HG03139 (cell line): Measurements from ENCODE around the gene TMEM219.
"Not testable (repeated sequence)": the region's sequence is repeated elsewhere in the genome, so short reads cannot be mapped to it uniquely, and the experiment has no call there.

Experiments used
- ATAC-seq: cut with Tn5 transposase; IDR thresholded peaks from one replicate; pipeline ENCODE4 v1.9.1; 2021; ENCODE audit not compliant: unreplicated experiment

The TMEM219 gene, protein sequence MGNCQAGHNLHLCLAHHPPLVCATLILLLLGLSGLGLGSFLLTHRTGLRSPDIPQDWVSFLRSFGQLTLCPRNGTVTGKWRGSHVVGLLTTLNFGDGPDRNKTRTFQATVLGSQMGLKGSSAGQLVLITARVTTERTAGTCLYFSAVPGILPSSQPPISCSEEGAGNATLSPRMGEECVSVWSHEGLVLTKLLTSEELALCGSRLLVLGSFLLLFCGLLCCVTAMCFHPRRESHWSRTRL

DNA sequence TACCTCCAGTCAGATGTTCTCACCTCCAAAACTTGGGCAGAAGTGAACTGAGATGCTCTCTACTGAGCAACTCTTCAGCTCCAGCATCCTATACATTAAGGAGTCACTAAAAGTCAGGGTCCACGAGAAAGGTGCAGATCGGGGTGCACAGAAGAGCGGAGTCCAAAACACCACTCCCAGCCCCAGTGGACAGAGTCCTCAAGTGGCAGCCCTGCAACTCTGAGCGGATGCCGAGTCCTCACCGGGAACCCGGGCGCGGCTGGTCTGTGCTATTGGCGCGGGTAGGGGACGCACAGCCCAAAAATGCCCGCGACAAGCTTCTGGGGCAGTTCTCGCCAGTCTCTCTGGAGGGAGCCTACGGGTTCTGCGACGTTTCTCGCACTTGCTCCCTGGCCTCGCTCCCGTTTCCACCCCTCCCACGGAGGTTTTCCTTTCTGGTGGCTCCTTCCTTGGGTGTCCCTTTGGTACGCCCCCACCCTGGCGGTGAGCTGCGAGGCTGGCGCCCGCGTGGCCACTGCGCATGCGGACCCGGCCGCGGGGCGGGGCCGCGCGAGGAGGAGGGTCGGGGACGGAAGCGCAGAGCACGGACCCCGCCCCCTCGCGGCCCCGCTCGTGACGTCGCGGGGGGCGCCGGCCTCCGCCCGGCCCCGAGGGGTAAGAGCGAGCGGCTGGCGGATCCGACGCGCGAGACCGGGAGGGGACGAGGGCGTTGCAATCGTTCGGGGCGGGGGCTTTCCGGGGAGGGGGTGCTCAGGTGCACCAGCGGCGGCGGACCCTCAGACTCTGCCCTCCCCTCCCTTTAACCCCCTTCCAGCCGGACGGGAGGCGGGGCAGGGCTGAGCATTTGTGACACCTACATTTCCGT lies at the start of gene TMEM219:
Gene TMEM219 (plus strand): TSS at position 601 of the 865 bp plus-strand sequence. CDS start 1,065 bp downstream, outside the sequence.
- ATAC-seq: peak; percentile 80

DNA sequence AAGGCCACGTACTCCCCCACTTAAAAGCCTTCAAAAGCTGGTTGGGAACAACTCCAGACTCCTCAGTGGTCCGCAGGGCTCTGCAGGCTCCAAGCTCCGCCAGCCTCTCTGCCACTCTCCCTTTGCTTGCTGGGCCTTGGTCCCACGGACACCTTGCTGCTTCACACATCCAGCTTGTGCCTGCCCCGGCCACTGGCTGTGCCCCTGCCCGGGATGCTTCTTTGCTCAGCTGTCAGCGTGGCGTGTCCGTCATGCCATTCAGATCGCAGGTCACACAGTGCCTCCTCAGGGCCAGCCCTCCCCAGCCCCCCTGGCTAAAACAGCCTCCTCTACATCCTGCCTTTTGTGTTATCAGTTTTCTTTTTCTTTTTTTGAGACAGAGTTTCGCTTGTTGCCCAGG lies 49.8 kb upstream of the TMEM219 start:
- ATAC-seq: no peak

DNA sequence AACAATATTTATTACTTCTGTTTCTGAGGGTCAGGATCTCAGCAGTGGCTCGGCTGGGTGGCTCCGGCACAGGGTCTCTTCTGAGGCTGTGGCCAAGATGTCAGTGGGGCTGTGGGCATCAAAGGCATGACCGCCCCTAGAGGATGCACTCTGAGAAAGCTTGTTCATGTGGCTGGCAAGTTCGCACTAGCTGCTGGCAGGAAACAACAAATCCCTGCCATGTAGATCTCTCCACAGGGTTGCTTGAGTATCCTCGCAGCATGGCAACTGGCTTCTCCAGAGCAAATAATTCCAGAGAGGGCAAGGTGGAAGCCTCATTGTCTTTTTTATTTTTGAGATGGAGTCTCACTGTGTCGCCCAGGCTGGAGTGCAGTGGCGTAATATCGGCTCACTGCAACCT lies 48.4 kb upstream of the TMEM219 start:
- ATAC-seq: no peak

DNA sequence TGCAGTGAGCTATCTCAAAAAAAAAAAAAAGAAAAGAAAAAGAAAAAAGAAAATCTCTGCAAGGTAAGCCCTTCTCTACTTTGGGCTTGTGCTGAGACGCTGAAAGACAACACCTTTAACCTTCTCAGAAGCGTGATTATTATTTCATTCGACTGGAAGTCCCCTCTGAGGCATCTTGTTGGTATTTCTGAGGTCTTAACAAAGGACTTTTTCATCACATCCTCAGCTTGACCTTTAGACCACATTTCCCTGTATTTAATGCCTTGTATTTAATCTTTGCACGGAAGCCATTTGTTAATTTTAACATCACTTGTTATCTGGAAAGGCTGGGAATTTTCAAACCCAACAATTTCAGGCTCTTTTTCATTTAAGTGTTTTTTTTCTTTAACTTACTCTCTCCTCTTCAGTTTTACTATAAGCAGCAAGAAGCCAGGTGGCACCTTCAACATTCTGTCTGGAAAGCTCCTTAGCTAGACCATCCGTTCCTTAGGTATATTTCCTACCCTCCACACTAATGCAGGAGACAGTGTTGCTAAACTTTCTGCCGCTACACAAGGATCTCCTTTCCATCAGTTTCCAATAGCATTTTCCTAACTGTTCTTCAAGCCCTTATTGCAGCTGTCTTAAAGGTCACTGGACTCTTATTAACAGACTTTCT lies 46.2 kb upstream of the TMEM219 start:
- ATAC-seq: no peak

DNA sequence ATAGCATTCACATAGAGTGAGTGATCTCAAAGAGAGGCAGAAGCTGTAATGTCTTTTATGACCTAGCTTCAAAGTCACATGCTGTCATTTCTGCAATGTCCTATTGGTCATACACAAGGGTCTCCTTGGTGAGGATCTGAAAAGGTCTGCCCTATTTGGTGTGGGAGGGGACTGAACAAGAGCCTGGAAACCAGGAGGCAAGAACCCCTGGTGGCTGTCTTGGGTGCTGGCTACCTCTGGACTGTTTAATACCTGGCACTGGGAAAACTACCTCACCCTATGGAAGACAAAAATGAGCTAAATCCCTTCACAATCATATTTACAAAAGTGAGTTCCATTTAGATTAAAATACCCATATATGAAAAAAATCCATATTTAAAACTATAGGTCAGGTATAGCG lies 44.9 kb upstream of the TMEM219 start:
- no peak for ATAC-seq

DNA sequence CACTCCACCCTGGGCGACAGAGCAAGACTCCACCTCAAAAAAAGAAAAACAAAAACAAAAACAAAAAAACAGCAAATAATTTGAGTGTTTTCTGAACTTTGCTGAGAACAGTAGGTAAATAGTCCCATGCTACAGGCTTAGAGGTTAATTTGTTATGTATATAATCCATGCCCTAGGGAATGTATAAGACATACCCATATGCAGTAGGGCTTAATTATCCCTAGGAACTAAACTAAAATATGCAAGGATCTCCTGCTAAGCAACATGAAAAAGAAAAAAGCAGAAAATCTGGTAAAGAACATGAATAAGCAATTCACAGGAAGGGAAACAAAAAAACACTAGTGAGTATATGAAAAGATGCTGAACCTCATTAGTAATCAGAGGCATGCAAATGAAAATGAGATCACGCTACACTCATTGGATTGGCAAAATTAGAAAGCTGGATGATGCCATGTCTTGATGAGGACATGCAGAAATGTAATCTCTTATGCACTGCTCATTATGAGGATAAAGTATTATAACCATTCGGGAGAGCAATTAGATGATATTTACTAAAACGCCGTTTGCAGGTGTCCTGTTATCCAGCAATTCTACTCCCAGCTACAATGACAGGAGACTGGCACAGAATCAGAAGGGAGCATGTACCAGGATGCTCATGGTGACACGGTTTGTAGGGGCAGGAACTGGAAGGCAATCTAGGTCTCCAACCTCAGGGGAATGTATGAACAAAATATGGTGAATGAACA lies 41.4 kb upstream of the TMEM219 start:
- ATAC-seq: no peak

DNA sequence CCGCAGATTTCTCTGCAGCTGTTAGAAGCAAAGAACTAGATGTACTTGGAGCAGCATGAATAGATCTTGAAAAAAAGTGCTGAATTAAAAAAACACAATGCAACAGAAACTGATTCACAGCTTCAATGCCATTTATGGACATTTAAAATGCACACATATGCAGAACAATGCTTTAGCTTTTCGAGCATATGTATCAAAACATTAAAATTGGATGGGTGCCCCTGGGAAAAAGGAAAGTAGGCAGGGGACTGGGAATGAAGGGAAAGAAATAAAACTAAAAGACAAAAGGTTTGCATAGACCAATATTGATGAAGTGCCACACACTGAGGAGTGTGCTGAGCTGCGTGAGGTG lies 40.9 kb upstream of the TMEM219 start:
- ATAC-seq: no peak

DNA sequence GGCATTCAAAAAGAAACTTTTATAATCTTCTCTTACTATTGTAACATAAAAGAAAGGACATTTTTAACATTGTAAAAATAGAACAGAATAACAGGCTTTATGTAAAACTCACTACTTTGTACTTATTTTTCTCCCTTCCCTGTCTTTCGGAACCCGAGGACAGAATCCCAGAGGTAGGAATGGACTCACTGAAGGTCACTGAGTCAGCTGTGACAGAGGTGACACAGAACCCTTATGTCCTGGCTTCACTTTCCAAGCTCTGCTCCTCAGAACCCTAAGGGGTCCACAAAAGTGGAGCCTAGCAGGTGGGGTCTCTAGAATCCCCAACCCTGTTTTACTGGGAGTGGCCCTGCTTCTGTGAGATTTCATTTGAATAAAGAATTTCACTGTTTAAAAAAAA lies 39.6 kb upstream of the TMEM219 start:
- ATAC-seq: no peak

DNA sequence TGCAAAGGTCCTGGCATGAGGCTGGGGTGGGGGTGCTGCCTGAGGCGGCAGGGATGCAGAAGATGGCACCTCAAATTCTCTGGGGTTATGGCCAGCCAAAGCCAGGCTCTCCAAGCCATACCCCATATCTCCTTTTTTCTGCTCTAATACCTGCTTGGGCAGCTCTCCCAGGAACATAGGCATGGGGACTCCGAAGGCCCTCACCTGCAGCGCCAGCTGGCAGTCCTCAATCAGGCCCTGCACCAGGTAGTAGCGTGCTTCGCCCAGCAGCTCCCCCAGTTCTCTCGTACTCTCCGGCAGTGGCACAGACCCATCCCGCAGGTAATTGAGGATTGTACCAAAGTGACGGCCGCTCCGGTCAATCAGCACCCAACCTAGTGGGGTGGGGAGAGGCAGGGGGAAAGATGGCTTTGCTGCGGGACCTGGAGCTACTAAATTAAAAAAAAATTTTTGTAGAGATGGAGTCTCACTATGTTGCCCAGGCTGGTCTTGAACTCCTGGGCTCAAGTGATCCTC lies 38.8 kb upstream of the TMEM219 start:
- no peak for ATAC-seq

DNA sequence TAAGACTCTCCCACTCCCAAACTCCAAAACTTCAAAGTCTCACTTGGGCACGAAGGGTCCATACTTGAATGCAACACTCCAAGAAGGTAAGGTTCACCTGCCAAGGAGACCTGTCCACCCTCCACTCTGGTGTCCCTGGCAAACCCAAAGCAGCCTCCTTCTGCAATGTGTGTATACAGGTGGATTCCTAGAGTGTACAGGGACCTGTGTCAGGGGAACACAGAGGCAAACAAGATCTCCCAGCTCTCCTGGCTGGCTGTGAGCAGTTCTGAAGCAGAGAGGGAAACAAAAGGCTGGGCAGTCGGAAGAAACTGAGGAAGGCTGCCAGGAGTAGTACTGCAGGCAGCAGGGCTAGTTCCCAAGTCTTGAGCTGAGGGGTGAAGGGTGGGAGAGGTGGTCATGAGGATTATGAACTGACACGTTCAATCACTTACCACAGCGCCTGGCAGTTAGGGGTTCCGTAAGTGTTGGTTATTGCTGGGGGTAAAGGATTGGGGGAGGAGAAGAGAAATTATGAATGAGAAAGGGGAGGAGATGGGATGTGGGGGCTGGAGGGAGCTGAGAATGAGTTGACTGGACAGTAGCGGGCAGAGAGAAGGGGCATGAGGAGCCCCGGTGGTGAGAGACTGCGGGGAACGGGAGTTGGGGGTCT lies 36.6 kb upstream of the TMEM219 start:
- no peak for ATAC-seq

DNA sequence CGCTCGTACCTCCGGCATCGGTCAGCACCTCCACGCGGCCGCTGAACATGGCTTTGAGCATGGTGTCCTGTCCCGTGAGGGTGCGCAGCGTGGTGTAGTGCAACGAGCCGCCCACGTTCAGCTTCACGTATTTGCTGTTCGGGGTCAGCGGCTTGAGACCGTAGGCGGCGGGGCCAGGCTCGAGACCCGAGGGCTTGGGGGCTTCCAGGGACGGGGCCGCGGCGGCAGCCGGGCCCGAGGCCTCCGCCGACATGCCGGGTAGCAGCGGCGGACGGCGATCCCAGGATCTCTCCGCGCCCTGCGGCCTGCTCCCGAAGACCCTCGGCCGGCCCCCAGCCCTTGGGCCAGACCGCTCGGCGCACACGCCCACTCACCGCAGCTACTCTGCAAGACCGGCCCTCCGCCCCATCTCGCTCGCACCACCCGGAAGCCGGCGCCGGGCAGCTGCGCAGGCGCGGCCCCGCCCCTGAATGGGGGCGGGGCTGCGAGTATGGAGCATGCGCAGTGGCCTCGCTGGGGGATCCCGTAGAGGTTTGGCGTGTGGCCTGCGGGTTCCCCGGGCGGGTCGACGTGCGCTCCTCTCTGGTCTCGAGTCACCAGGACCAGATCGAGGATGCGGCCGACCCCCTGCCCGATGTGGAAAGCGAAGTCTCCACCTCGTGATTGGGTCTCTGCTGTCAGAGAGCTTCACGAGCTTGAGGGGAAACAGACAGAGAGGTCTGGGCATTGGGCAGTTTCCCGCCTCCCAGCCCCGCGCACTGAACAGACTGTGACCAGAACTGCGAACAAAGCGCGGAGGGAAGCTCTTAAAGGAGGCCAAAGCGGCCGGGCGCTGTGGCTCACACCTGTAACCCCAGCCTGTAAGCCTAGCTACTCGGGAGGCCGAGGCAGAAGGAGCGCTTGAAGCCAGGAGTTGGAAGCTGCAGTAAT lies 35.8 kb upstream of the TMEM219 start, which contains the start of gene KCTD13:
Gene KCTD13 (minus strand): TSS at position 446 of the 930 bp plus-strand sequence. CDS start 193 bp downstream, at position 253.
- ATAC-seq: peak; percentile 66

DNA sequence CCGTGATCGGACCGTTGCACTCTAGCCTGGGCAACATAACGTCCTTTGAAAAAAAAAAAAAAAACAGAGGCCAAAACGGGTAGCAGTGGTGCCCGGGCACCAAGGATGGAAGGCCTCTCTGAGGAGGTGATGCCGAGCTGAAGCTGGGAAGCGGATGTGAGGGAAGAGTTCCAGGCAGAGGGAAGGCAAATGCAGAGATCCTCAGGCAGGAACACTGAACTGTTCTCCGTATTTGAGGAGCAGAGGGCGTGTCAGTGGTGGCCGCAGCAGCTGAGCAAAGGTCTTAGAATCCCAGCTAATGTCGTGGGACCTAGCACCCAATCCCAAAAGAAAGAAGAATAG lies 35.2 kb upstream of the TMEM219 start:
- ATAC-seq: no peak

DNA sequence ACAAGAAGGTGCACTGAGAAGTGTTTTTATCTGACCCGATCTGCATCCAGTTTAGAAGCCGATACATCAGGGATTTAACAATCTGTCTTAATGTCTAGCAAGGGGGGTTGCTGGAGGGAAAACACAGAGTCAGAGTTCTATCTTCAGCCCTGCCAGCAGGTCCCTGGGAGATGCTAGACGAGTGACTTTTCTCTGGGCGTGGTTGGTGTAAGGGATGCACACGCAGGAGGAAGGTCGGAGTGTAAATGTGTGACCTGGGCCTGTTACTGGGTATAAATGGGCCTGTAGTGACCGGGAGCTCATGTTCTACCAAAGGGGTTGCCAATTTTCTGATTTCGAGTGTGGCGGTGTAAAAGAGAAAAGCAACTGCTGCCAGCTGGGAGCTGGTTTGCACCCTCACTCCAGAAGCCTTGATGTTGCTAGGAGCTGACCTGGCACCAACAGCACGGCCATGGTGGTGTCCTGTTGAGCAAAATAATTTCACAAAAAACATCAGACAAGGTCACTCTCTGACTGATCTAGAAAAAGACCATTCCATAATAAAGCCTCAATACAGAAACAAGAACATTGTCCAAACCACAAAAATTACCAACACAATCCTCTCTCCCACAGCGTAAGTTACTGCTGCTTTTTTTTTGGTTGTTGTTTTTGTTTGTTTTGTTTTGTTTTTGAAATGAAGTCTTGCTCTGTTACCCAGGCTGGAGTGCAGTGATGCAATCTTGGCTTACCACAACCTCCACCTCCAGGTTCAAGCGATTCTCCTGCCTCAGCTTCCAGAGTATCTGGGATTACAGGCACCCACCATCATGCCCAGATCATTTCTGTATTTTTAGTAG lies 34.6 kb upstream of the TMEM219 start:
- ATAC-seq: no peak

DNA sequence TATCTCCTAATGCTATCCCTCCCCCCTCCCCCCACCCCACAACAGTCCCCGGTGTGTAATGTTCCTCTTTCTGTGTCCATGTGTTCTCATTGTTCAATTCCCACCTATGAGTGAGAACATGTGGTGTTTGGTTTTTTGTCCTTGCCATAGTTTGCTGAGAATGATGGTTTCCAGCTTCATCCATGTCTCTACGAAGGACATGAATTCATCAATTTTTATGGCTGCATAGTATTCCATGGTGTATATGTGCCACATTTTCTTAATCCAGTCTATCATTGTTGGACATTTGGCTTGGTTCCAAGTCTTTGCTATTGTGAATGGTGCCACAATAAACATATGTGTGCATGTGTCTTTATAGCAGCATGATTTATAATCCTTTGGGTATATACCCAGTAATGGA lies 30.1 kb upstream of the TMEM219 start:
- ATAC-seq: not testable (repeated sequence)

DNA sequence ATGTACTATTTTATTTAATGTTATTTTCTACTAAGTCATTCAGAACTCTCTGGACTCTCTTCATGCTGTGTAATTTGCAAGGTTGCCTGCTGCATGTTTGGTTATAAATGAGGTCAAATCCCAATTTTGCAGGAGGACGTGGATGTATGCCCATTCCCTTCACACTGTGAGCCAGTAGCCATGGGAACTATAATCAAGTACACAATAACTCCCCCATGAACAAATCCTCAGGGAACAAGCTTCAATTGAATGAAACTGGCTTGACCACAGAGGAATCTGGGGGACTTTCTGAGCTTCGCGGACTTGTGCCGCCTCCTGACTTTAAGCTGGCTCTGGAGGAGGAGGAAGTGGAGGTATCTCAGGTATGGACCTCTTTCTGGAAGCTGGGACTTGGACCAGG lies 21.2 kb upstream of the TMEM219 start:
- ATAC-seq: no peak

DNA sequence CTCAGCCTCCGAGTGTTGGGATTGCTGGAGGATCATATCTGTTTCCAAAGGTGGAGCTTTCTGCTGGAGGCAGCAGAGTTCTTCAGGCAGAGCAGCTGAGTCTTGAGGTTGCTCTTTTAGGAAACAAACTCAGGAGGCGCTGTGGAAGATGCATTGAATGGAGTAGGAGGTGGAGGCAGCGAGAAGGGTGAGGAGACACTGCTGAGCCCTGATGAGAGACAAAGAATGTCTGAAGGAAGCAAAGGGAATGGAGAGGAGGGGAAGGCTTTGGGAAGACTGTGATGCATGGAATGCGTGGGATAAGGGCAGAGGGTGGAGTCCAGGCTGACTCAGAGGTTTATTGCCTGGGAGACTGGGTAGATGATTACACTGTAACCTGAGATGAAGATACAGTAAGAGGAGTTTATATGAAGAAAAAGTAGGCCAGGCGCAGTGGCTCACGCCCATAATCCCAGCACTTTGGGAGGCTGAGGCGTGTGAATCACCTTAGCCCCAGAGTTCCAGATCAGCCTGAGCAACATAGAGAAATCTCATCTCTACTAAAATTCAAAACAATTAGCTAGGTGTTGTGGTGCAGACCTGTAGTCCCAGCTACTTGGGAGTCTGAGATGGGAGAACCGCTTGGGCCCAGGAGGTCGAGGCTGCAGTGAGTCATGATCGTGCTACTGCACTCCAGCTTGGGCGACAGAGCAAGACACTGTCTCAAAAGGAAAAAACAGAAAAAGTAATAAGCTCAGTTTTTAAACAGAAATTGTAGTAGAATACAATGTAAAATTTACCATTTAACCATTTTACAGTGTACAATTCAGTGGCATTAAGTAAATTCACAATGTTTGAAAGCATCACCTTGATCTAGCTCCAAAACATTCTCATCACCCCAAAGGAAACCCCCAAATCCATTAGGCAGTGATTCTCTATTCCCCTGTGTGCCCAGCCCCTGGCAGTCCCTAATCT lies 17.8 kb upstream of the TMEM219 start:
- ATAC-seq: no peak

DNA sequence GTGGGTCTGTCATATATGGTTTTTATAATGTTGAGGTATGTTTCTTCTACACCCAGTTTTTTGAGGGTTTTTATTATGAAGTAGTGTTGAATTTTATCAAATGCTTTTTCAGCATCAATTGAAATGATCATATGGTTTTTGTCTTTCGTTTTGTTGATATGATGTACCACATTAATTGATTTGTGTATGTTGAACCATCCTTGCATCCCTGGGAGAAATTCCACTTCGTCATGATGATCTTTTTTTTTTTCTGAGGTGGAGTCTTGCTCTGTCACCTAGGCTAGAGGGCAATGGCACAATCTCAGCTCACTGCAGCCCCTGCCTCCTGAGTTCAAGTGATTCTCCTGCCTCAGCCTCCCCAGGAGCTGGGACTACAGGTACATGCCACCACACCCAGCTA lies 14.0 kb upstream of the TMEM219 start:
- ATAC-seq: no peak
